Vagina (tissue), 2 donors: ENCODE data around the gene DHX58. TPM values are rescaled to one million over a fixed set of nuclear protein-coding genes. Genes with fewer than 3 reads are reported as not detected.

Experiments used
- DNase-seq, 2 donors: peaks; one replicate each; pipeline ENCODE4 v3.0.0-alpha.2; 2017; ENCODE audit errors: extremely low spot score in 2 of 2
- H3K27ac ChIP-seq: fragments of 200-600 bp; sonication (generic); one replicate; pipeline ENCODE4 v1.5.1; 2019
- H3K27me3 ChIP-seq: fragments of 200-600 bp; sonication (generic); one replicate; pipeline ENCODE4 v1.5.1; 2019
- H3K36me3 ChIP-seq, 2 donors: fragments of 200-600 bp; sonication (generic); one replicate each; pipeline ENCODE4 v1.5.1; 2017 to 2019
- H3K4me1 ChIP-seq: fragments of 200-600 bp; sonication (generic); one replicate; pipeline ENCODE4 v1.5.1; 2019
- H3K4me3 ChIP-seq, 2 donors: fragments of 200-600 bp; sonication (generic); 1 replicate in 1 of 2; 2 replicates in 1 of 2; pipeline ENCODE4 v1.5.1; 2016 to 2019
- H3K9me3 ChIP-seq: fragments of 200-600 bp; sonication (generic); one replicate; pipeline ENCODE4 v1.5.1; 2019
- POLR2A ChIP-seq, 2 donors: fragments of 450-650 bp; IDR thresholded peaks; one replicate each; pipeline ENCODE4 v1.6.1; 2017; ENCODE audit warnings: antibody characterized with exemption in 2 of 2, mild to moderate bottlenecking in 2 of 2, moderate library complexity in 2 of 2
- POLR2AphosphoS5 ChIP-seq, 2 donors: sonication (generic); formaldehyde crosslinking; IDR thresholded peaks; one replicate each; pipeline ENCODE4 v1.9.0; 2017; ENCODE audit warnings: antibody characterized with exemption in 2 of 2, mild to moderate bottlenecking in 2 of 2, low read depth in 1 of 2; ENCODE audit not compliant: insufficient read depth in 1 of 2
- intact Hi-C: fragments of 100-400 bp; cut with DNase I; formaldehyde crosslinking; loops from one replicate; pipeline ENCODE4 v1.15.1; 2023
- total RNA-seq: library from RNA; depleted of rRNA; stranded (reverse); fragments of >200 nt; gene quantifications from one replicate; pipeline ENCODE4 v1.2.3, GENCODE V29; 2016
- TF ChIP-seq, protein P1 (sequence below), 3 experiments: fragments of 450-650 bp in 2 of 3; fragments of 200-600 bp in 1 of 3; sonication (generic) in 1 of 3; IDR thresholded peaks; one replicate each; pipeline ENCODE4 v1.5.1; 2017 to 2019; ENCODE audit warnings: antibody characterized with exemption in 3 of 3, mild to moderate bottlenecking in 2 of 3, moderate library complexity in 2 of 3

The DHX58 gene
- total RNA-seq, 1 donor from 2014 or later: 8.1 TPM

GRCh38 chr17:42114118-42114517 lies 1.6 kb upstream of the DHX58 start:
- no peak overlapping the region for H3K27ac ChIP-seq
- H3K4me1 ChIP-seq: peaks cover 35% of the 10 kb centered on the region
- H3K4me3 ChIP-seq: no peak overlapping the region
- no peak for DNase-seq
- H3K9me3 ChIP-seq: no peaks in the 10 kb centered on the region
- peaks cover 0 to 20% of the 10 kb centered on the region in 2 donors for H3K36me3 ChIP-seq
- H3K27me3 ChIP-seq: no peaks in the 10 kb centered on the region
- intact Hi-C loops: loop anchor here (5.0 kb wide), 2 partner anchors 47 to 147 kb away; partner anchors contain the start of gene CNP
- TF ChIP-seq, protein P1, sequence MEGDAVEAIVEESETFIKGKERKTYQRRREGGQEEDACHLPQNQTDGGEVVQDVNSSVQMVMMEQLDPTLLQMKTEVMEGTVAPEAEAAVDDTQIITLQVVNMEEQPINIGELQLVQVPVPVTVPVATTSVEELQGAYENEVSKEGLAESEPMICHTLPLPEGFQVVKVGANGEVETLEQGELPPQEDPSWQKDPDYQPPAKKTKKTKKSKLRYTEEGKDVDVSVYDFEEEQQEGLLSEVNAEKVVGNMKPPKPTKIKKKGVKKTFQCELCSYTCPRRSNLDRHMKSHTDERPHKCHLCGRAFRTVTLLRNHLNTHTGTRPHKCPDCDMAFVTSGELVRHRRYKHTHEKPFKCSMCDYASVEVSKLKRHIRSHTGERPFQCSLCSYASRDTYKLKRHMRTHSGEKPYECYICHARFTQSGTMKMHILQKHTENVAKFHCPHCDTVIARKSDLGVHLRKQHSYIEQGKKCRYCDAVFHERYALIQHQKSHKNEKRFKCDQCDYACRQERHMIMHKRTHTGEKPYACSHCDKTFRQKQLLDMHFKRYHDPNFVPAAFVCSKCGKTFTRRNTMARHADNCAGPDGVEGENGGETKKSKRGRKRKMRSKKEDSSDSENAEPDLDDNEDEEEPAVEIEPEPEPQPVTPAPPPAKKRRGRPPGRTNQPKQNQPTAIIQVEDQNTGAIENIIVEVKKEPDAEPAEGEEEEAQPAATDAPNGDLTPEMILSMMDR (IDR thresholded peaks at IDR 0.05): no peak
- TF ChIP-seq POLR2A (IDR thresholded peaks at IDR 0.05) (no peak), POLR2AphosphoS5 (IDR thresholded peaks at IDR 0.05; ENCODE audit: insufficient read depth in 1 of 2, low read depth in 1 of 2) (no peak)

DNA sequence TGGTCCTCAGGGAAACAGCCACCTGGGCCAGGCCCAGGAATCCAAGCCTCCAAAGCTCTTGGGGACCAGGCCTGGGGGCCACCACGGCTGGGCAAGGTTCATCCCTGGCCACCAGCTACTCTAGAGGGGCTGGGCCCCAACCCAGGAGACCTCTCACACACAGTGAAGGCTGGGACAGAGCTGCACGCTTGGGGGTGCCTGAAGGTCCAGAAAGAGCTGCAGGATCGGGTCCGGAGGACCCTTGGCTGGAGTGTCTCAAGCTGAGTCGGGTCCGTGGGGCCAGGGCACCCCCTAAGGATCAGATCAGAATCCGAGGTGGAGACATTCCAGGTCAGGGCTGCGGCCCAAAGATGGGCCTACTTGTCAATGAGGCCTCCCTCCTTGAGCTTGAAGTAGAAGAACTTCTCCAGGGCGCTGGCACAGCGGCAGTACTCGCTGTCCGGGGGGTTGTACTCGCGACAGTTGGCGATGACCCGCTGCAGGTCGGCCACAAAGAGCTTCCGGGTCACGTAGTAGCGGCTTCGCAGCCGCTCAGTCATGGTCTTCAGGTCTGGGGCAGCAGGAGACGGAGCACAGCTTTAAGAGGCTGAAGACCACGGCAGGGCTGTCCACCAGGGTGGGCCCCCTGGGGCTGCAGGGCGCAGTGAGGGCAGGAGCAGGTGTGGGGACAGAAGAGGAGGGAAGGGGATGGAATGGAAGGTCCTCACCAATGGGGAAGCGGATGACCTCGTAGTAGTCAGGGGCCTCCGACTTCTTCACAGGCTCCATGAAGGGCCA lies 967 bp upstream of the DHX58 start:
- no peak overlapping the region for H3K4me3 ChIP-seq
- peak overlapping the region; percentile 92 for H3K27ac ChIP-seq
- H3K27me3 ChIP-seq: no peaks in the 10 kb centered on the region
- DNase-seq: no peak
- TF ChIP-seq, protein P1 (IDR thresholded peaks at IDR 0.05): no peak
- TF ChIP-seq POLR2AphosphoS5 (IDR thresholded peaks at IDR 0.05; ENCODE audit: insufficient read depth in 1 of 2, low read depth in 1 of 2): no peak
- no peak for TF ChIP-seq POLR2A (IDR thresholded peaks at IDR 0.05)
- H3K9me3 ChIP-seq: no peaks in the 10 kb centered on the region
- H3K4me1 ChIP-seq: peaks cover 30% of the 10 kb centered on the region
- H3K36me3 ChIP-seq: peaks cover 0 to 20% of the 10 kb centered on the region in 2 donors
- intact Hi-C loops: loop anchor here (5.0 kb wide), 2 partner anchors 46 to 146 kb away; partner anchors contain the start of gene CNP

DNA sequence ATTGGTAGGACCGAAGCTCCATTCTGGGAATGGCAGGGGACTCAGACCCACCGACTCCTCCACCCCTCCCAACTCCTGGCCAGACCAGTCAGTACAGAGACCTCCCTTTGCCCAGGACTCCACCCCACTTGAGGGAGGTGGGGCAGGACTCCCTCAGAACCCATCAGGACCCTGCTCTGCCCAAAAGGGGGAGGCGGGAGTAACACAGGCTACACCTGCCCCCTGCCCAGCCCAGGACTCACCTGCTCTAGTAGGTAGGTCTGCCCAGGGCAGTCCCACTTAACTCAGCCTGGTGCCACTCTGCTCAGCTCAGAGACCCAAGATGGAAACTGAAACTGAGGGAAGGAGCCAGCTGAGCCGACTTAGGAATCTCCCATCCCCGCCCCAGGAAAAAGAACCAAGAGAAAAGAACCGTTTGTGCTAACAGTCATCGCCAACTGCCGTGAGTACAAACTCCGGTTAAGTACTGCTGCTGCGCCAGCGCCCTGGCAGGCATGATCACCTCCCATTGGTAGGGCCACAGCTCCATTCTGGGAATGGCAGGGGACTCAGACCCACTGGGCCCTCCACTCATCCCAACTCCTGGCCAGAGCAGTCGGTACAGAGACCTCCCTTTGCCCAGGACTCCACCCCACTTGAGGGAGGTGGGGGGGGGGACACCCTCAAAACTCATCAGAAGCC lies 503 bp downstream of the DHX58 start:
- peak overlapping the region; percentile 51 to 59 for H3K4me3 ChIP-seq
- peaks cover 0 to 7% of the 10 kb centered on the region in 2 donors for H3K36me3 ChIP-seq
- H3K27ac ChIP-seq: peak overlapping the region; percentile 92
- H3K9me3 ChIP-seq: no peaks in the 10 kb centered on the region
- DNase-seq: no peak
- intact Hi-C loops: loop anchor here (5.0 kb wide), 2 partner anchors 45 to 145 kb away; partner anchors contain the start of gene CNP
- peaks cover 30% of the 10 kb centered on the region for H3K4me1 ChIP-seq
- no peaks in the 10 kb centered on the region for H3K27me3 ChIP-seq
- TF ChIP-seq POLR2A (IDR thresholded peaks at IDR 0.05) (no peak), POLR2AphosphoS5 (IDR thresholded peaks at IDR 0.05; ENCODE audit: insufficient read depth in 1 of 2, low read depth in 1 of 2) (no peak)
- TF ChIP-seq, protein P1 (IDR thresholded peaks at IDR 0.05): no peak

DNA sequence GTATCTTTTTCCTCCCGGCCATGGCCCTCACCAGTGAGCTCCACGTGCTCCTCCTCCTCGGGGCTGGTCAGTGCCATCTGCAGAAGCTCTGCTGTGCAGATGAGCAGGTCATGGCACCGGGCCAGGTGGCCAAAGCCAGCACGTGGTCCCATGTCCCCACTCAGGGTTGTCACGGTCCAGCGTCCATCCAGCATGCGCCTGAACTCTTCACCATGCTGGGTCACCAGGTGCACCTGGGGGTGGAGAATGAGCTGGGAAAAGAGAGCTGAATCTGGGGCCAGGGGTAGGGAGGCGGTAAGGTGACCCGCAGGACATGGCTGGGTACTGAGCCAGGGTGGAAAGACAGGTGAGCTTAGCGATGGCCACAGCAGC lies 1.3 kb downstream of the DHX58 start:
- peaks cover 0 to 6% of the 10 kb centered on the region in 2 donors for H3K36me3 ChIP-seq

More for the DNA sequence above, 1.3 kb downstream of the DHX58 start:
- intact Hi-C loops: loop anchor here (5.0 kb wide), 2 partner anchors 44 to 144 kb away; partner anchors contain the start of gene CNP
- Histone ChIP-seq H3K4me3 (peak overlapping the region in 1 of 2 donors; percentile 51), H3K27ac (peak overlapping the region; percentile 92), H3K9me3 (no peaks in the 10 kb centered on the region), H3K4me1 (peaks cover 30% of the 10 kb centered on the region), H3K27me3 (no peaks in the 10 kb centered on the region)
- TF ChIP-seq, protein P1 (IDR thresholded peaks at IDR 0.05): no peak
- TF ChIP-seq POLR2A (IDR thresholded peaks at IDR 0.05) (no peak), POLR2AphosphoS5 (IDR thresholded peaks at IDR 0.05; ENCODE audit: insufficient read depth in 1 of 2, low read depth in 1 of 2) (no peak)
- no peak for DNase-seq
